ENCODE measurements around the gene TMEM182.

The TMEM182 gene

GRCh38 chr2:102783506-102784183, 21.8 kb downstream of the TMEM182 start:
- no peak for TF ChIP-seq YY1 (IDR thresholded peaks at IDR 0.05; ENCODE audit: low read depth)
- TF ChIP-seq, protein P1, sequence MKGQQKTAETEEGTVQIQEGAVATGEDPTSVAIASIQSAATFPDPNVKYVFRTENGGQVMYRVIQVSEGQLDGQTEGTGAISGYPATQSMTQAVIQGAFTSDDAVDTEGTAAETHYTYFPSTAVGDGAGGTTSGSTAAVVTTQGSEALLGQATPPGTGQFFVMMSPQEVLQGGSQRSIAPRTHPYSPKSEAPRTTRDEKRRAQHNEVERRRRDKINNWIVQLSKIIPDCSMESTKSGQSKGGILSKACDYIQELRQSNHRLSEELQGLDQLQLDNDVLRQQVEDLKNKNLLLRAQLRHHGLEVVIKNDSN (IDR thresholded peaks at IDR 0.05) = no peak

- no peak for TF ChIP-seq FOXM1 (IDR thresholded peaks at IDR 0.05; ENCODE audit: borderline replicate concordance, low read depth)
- no peak for TF ChIP-seq EGR1 (IDR thresholded peaks at IDR 0.05)
- no peak for TF ChIP-seq CEBPB (IDR thresholded peaks at IDR 0.05)
- no peak for TF ChIP-seq TAF1 (IDR thresholded peaks at IDR 0.05; ENCODE audit: low read depth)
- no peak for TF ChIP-seq RAD21 (IDR thresholded peaks at IDR 0.05; ENCODE audit: low read depth)
- TF ChIP-seq NFIC (IDR thresholded peaks at IDR 0.05) = no peak
- no peak for TF ChIP-seq EP300 (IDR thresholded peaks at IDR 0.05; ENCODE audit: borderline replicate concordance)
- TF ChIP-seq, protein P1 (IDR thresholded peaks at IDR 0.05) = no peak
- TF ChIP-seq, protein P2, sequence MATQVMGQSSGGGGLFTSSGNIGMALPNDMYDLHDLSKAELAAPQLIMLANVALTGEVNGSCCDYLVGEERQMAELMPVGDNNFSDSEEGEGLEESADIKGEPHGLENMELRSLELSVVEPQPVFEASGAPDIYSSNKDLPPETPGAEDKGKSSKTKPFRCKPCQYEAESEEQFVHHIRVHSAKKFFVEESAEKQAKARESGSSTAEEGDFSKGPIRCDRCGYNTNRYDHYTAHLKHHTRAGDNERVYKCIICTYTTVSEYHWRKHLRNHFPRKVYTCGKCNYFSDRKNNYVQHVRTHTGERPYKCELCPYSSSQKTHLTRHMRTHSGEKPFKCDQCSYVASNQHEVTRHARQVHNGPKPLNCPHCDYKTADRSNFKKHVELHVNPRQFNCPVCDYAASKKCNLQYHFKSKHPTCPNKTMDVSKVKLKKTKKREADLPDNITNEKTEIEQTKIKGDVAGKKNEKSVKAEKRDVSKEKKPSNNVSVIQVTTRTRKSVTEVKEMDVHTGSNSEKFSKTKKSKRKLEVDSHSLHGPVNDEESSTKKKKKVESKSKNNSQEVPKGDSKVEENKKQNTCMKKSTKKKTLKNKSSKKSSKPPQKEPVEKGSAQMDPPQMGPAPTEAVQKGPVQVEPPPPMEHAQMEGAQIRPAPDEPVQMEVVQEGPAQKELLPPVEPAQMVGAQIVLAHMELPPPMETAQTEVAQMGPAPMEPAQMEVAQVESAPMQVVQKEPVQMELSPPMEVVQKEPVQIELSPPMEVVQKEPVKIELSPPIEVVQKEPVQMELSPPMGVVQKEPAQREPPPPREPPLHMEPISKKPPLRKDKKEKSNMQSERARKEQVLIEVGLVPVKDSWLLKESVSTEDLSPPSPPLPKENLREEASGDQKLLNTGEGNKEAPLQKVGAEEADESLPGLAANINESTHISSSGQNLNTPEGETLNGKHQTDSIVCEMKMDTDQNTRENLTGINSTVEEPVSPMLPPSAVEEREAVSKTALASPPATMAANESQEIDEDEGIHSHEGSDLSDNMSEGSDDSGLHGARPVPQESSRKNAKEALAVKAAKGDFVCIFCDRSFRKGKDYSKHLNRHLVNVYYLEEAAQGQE (IDR thresholded peaks at IDR 0.05; ENCODE audit: low read depth) = no peak
- TF ChIP-seq TCF12 (IDR thresholded peaks at IDR 0.05; ENCODE audit: low read depth) = no peak
- no peak for TF ChIP-seq CREB1 (IDR thresholded peaks at IDR 0.05; ENCODE audit: low read depth)
- no peak for TF ChIP-seq YY1 (IDR thresholded peaks at IDR 0.05; ENCODE audit: low read depth)
Measured at GRCh38 chr2:102784940-102785339, 23.1 kb downstream of the TMEM182 start.

- no peak for TF ChIP-seq CREB1 (IDR thresholded peaks at IDR 0.05; ENCODE audit: low read depth)
- TF ChIP-seq MAX (IDR thresholded peaks at IDR 0.05) = no peak
- TF ChIP-seq TCF12 (IDR thresholded peaks at IDR 0.05; ENCODE audit: low read depth) = no peak
- TF ChIP-seq YY1 (IDR thresholded peaks at IDR 0.05; ENCODE audit: low read depth) = no peak
- TF ChIP-seq, protein P2 (IDR thresholded peaks at IDR 0.05; ENCODE audit: low read depth) = no peak
- no peak for TF ChIP-seq NFIC (IDR thresholded peaks at IDR 0.05)
- no peak for TF ChIP-seq FOXM1 (IDR thresholded peaks at IDR 0.05; ENCODE audit: borderline replicate concordance, low read depth)
- TF ChIP-seq ZBTB7A (IDR thresholded peaks at IDR 0.05; ENCODE audit: low read depth) = no peak
- no peak for TF ChIP-seq CEBPB (IDR thresholded peaks at IDR 0.05)
Measured at GRCh38 chr2:102788216-102788884, 26.5 kb downstream of the TMEM182 start.

DNA sequence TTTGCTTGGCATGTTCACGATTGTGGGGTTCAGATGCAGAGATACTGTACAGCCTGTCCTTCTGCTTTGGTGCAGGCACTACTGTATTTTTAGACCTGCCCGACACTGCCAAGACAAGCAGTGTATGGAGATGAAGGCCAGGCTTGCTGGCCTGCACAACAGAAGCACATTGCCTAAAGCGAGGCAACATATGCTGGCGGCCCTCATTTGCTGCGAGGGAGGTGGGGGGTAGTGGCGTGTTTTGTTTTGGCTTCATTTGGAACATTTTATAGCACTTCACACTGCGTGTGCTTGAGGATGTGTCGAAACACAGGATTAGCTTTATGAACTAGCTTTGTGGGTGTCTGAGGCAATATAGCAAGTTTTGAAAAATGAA, 27.0 kb downstream of the TMEM182 start:
- TF ChIP-seq, protein P1 (IDR thresholded peaks at IDR 0.05) = no peak
- TF ChIP-seq RAD21 (IDR thresholded peaks at IDR 0.05; ENCODE audit: low read depth) = no peak
- TF ChIP-seq, protein P2 (IDR thresholded peaks at IDR 0.05; ENCODE audit: low read depth) = no peak
- TF ChIP-seq FOXM1 (IDR thresholded peaks at IDR 0.05; ENCODE audit: borderline replicate concordance, low read depth) = no peak
